Breast epithelium (tissue), 3 donors: ENCODE measurements around the gene ZSCAN25.

Experiments used
- POLR2A ChIP-seq: fragments of 450-650 bp; IDR thresholded peaks from one replicate; pipeline ENCODE4 v1.6.1; 2016; ENCODE audit warnings: antibody characterized with exemption, mild to moderate bottlenecking, moderate library complexity
- POLR2AphosphoS5 ChIP-seq, 3 donors: sonication (generic); formaldehyde crosslinking; IDR thresholded peaks; one replicate each; pipeline ENCODE4 v1.6.1; 2017; ENCODE audit warnings: antibody characterized with exemption in 3 of 3
- TF ChIP-seq, protein P1 (sequence below), 3 donors: fragments of 450-650 bp; IDR thresholded peaks; one replicate each; pipeline ENCODE4 v1.5.1; 2016 to 2017; ENCODE audit warnings: antibody characterized with exemption in 3 of 3, mild to moderate bottlenecking in 3 of 3, moderate library complexity in 3 of 3

DNA sequence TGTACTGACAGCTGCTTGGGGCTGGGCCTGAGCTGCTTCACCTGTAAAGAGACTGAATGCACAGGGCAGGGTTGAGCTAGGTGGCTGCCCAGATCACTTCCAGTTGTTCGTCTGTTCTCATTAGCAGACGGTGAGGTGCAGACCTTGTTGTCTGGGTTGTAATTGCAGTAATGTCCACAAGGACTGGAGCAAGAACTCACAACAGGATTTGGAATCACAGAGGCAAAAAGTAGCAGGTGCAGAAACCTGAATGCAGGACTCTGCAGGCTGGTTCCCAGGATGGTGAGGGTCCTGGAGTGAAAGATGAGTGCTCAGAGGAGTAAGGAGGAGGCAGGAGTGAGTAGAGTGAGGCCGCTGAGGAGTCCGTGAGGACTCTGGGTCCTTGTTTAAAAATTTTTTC, 9.2 kb downstream of the ZSCAN25 start:
- TF ChIP-seq, protein P1, sequence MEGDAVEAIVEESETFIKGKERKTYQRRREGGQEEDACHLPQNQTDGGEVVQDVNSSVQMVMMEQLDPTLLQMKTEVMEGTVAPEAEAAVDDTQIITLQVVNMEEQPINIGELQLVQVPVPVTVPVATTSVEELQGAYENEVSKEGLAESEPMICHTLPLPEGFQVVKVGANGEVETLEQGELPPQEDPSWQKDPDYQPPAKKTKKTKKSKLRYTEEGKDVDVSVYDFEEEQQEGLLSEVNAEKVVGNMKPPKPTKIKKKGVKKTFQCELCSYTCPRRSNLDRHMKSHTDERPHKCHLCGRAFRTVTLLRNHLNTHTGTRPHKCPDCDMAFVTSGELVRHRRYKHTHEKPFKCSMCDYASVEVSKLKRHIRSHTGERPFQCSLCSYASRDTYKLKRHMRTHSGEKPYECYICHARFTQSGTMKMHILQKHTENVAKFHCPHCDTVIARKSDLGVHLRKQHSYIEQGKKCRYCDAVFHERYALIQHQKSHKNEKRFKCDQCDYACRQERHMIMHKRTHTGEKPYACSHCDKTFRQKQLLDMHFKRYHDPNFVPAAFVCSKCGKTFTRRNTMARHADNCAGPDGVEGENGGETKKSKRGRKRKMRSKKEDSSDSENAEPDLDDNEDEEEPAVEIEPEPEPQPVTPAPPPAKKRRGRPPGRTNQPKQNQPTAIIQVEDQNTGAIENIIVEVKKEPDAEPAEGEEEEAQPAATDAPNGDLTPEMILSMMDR (IDR thresholded peaks at IDR 0.05), result no peak
- TF ChIP-seq POLR2AphosphoS5 (IDR thresholded peaks at IDR 0.05) (no peak), POLR2A (no peak)
